Measurements from ENCODE around the gene GSTA3.

The GSTA3 gene

DNA sequence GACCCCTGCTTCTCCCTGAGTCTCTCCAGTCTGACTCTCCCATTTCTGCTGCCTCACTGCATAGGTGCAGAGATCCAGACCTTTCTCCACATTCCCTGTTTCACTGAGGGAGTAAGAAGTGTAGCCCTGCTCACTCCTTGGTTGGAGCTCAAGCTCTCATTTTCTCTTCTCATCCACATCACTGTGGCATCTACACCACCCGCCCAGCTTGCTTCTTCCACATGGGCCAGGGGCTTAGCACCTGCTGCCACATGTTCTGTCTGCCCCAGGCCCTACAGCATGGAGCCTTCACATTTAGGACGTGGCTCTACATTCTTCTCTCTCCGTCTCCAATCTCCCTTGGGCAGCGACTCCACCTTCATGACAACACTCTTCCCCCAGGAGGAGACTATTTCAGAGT is 60.4 kb downstream of the GSTA3 start:
- Mint-ChIP-seq H3K9me3 (peaks cover 45% of the 10 kb centered on the region), H3K27me3 (ENCODE audit: low read depth, poor library complexity) (peaks cover 5% of the 10 kb centered on the region), H3K27ac (no peak overlapping the region), H3K4me3 (no peak overlapping the region), H3K4me1 (peaks cover 7% of the 10 kb centered on the region), H3K36me3 (ENCODE audit: low read depth) (peaks cover 5% of the 10 kb centered on the region)
- no peak for DNase-seq
- no peak for TF ChIP-seq CTCF (IDR thresholded peaks at IDR 0.05)

Measured in nephron progenitor cell (in vitro differentiated cells).